Activated CD8-positive, alpha-beta T cell treated with anti-CD3 and anti-CD28 coated beads for 36 hours (primary cell): ENCODE results near the gene BGN. TPM values are rescaled to one million over a fixed set of nuclear protein-coding genes. Genes with fewer than 3 reads are reported as not detected.
A peak's percentile ranks its signal among the peaks of the same experiment; 100 is the strongest.

Experiments
- ATAC-seq: fragments of 200-7000 bp; cut with Tn5 transposase; one replicate; pipeline ENCODE4 v1.10.0; 2021; ENCODE audit warnings: mild to moderate bottlenecking, moderate library complexity
- CTCF ChIA-PET: fragments of 350-600 bp; sonication (Branson Sonifier 250); formaldehyde crosslinking; loops from one replicate; lab custom pipeline; 2021; ENCODE audit warnings: antibody characterized with exemption; lab: Charles Lee
- POLR2A ChIA-PET: fragments of 350-600 bp; sonication (Branson Sonifier 250); formaldehyde crosslinking; loops from one replicate; lab custom pipeline; 2021; ENCODE audit warnings: antibody characterized with exemption; lab: Charles Lee
- DNase-seq: peaks from one replicate; pipeline ENCODE4 v3.0.0-alpha.2; 2020
- H3K27ac Mint-ChIP-seq: one replicate; pipeline ENCODE4 v1.8.0; 2021; ENCODE audit warnings: mild to moderate bottlenecking, mixed read lengths
- H3K27me3 Mint-ChIP-seq: one replicate; pipeline ENCODE4 v1.8.0; 2021; ENCODE audit warnings: mixed read lengths
- H3K36me3 Mint-ChIP-seq: one replicate; pipeline ENCODE4 v1.8.0; 2021; ENCODE audit warnings: low read depth, mixed read lengths
- H3K4me1 Mint-ChIP-seq: one replicate; pipeline ENCODE4 v1.8.0; 2021; ENCODE audit warnings: low read depth, mixed read lengths
- H3K4me3 Mint-ChIP-seq: one replicate; pipeline ENCODE4 v1.8.0; 2021; ENCODE audit warnings: mild to moderate bottlenecking, moderate library complexity, mixed read lengths
- H3K9me3 Mint-ChIP-seq: one replicate; pipeline ENCODE4 v1.8.0; 2021; ENCODE audit warnings: mixed read lengths
- CTCF ChIP-seq: fragments of 200-600 bp; IDR thresholded peaks from one replicate; pipeline ENCODE4 v1.8.0; 2022; ENCODE audit warnings: antibody characterized with exemption, mild to moderate bottlenecking
- intact Hi-C: fragments of 100-400 bp; cut with micrococcal nuclease; formaldehyde crosslinking; loops from one replicate; pipeline ENCODE4 v1.10.0; 2022
- total RNA-seq, 2 experiments: library from RNA; stranded (reverse); gene quantifications; one replicate each; pipeline ENCODE4 v1.2.3, GENCODE V29; 2021

BGN gene
- total RNA-seq, result not detected

DNA sequence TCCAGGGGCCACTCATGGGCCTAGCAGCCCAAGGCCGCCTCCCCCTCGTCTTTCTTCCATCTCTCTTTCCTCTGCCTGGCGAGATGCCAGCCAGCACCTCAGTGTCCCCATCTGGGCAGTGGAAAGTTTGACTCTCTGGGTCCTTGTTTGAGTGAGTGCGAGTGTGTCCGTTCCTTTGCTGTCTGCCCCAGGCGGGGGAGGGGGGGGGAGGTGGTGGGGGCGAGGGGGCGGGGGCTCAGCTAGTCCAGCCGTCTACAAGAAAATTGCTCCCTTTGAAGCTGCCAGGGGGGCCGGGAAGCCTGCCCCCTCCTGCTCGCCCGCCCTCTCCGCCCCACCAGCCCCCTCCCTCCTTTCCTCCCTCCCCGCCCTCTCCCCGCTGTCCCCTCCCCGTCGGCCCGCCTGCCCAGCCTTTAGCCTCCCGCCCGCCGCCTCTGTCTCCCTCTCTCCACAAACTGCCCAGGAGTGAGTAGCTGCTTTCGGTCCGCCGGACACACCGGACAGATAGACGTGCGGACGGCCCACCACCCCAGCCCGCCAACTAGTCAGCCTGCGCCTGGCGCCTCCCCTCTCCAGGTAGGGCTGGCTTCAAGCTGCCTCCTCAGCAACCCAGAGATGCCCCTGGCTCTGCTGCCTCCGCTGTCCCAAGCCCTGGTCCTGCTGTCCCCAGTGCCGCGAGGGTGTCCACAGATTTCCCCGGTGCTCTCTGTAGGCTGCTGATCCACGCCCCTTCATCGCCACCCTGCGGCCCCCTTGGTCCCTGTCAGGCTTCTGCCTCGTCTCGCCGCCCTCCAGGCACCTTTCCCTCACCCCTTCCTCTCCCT, at the start of gene BGN:
TSS of gene BGN (plus strand) at position 440 of the 821 bp plus-strand sequence. CDS start 9,652 bp downstream, outside the sequence.
- POLR2A ChIA-PET, result no interaction called here
- Mint-ChIP-seq H3K4me1 (no peaks in the 10 kb centered on the region), H3K4me3 (no peak within 1 kb of the TSS), H3K9me3 (no peaks in the 10 kb centered on the region), H3K27ac (no peak within 1 kb of the TSS), H3K27me3 (no peaks in the 10 kb centered on the region), H3K36me3 (no peaks in the 10 kb centered on the region)
- intact Hi-C loops, result no loop called here
- CTCF ChIA-PET, result no interaction called here
- no peak for TF ChIP-seq CTCF
- DNase-seq, result peak; percentile 20
- ATAC-seq, result peak; percentile 49

DNA sequence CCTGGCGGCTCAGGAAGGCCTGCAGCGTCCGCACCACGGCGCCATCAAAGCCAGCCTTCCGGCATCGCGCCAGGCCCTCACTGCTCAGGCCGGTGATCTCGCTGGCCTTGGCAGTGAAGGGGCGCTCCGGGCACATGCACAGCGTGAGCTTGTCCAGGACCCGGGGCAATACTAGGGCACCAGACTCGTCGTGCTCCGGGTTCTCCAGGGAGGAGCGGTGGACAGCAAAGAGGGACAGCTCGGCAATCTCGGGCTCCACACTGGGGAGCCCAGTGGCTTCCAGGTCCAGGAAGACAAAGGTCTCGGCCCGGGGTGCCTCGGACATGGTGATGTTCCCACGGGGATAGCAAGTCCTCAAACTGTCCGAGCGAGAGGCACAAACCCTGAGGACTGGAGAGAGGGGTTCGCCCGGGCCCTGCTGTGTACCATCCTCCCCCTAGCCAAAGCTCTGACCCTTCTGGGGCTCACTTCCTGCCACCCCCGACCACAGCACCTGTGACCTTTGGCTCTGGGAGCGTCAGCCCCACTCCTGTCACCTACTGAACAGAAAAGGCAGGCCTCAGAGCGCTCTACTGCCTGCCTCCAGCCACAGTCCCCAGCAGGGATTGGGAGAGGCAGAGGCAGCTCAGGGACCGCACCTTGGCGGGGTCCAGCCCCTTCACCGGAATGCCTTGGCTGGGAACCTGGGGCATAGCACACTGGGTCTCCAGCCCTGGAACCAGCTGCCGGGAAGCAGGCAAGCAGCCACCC, 49.5 kb upstream of the BGN start:
- DNase-seq, result no peak
- Mint-ChIP-seq H3K27ac (no peak overlapping the region), H3K4me1 (no peaks in the 10 kb centered on the region), H3K4me3 (no peak overlapping the region), H3K27me3 (no peaks in the 10 kb centered on the region), H3K36me3 (peaks cover 2% of the 10 kb centered on the region), H3K9me3 (no peaks in the 10 kb centered on the region)
- CTCF ChIA-PET, result no interaction called here
- TF ChIP-seq CTCF, result no peak
- intact Hi-C loops, result no loop called here
- POLR2A ChIA-PET, result no interaction called here
- ATAC-seq, result no peak

DNA sequence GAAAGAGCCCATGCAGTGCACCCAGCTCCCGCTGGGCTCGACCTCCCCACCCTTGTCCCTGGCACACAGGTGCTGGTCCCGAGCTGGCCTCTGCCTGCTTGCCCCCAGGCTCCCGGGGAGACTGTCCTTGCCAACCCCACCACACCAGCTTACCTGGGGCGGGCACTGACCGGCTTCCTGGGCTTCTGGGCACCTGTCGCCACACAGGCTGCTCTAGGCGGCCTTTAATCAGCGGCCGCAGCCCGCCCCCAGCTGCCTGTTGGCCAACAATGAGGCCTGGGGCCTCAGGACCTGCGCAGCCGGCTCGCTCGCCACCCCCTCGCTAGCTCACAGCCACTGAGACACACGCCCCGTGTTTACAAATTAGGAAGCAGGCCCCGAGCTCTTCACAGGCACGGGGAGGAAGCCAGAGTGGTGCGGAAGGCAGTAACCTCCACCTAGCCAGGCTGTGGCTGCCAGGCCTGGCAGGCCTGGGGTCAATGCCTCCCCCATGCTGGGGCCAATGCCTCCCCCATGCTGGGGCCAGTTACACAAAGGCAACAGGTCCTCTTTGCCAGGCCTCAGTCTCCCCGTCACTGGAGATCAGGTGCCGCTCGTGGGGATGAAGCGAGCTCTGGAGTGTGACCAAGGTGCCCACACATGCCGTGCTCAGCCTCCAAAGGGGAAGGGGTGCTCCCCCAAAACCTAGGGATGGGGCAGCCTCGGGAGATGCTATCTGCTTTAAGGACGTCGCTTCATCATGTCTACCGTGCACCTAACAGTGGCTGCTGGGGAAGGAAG, 48.7 kb upstream of the BGN start, which contains the start of gene TREX2:
TSS of gene TREX2 (minus strand) at position 201 of the 780 bp plus-strand sequence. CDS start 626 bp downstream, outside the sequence.
- Mint-ChIP-seq H3K4me1 (no peaks in the 10 kb centered on the region), H3K27ac (no peak within 1 kb of the TSS), H3K9me3 (no peaks in the 10 kb centered on the region), H3K27me3 (no peaks in the 10 kb centered on the region), H3K4me3 (no peak within 1 kb of the TSS), H3K36me3 (peaks cover 2% of the 10 kb centered on the region)
- intact Hi-C loops, result no loop called here
- ChIA-PET POLR2A (no interaction called here), CTCF (no interaction called here)
- no peak for ATAC-seq
- DNase-seq, result no peak
- TF ChIP-seq CTCF, result no peak

GRCh38 chrX:153446636-153446936, 48.2 kb upstream of the BGN start:
- Mint-ChIP-seq H3K4me1 (no peaks in the 10 kb centered on the region), H3K27ac (no peak overlapping the region), H3K27me3 (no peaks in the 10 kb centered on the region), H3K36me3 (peaks cover 3% of the 10 kb centered on the region), H3K9me3 (no peaks in the 10 kb centered on the region), H3K4me3 (no peak overlapping the region)
- no peak for ATAC-seq
- intact Hi-C loops, result no loop called here
- ChIA-PET CTCF (no interaction called here), POLR2A (no interaction called here)
- no peak for TF ChIP-seq CTCF
- no peak for DNase-seq
